Type B pancreatic cell (in vitro differentiated cells): ENCODE data around the gene CACNA1D. TPM values are rescaled to one million over a fixed set of nuclear protein-coding genes. Genes with fewer than 3 reads are reported as not detected.

Source experiments
- DNase-seq: peaks from one replicate; pipeline ENCODE4 v3.0.0; 2021; ENCODE audit warnings: mixed read lengths; ENCODE audit not compliant: unreplicated experiment; ENCODE audit errors: extremely low spot score
- H3K27ac Mint-ChIP-seq: 2 replicates; pipeline ENCODE4 v1.8.0; 2021; ENCODE audit warnings: mild to moderate bottlenecking, mixed read lengths
- H3K27me3 Mint-ChIP-seq: 2 replicates; pipeline ENCODE4 v1.8.0; 2021; ENCODE audit warnings: mixed read lengths
- H3K36me3 Mint-ChIP-seq: 2 replicates; pipeline ENCODE4 v1.8.0; 2021; ENCODE audit warnings: mixed read lengths
- H3K4me1 Mint-ChIP-seq: one replicate; pipeline ENCODE4 v1.8.0; 2021; ENCODE audit warnings: mixed read lengths; ENCODE audit not compliant: unreplicated experiment
- H3K4me3 Mint-ChIP-seq: 2 replicates; pipeline ENCODE4 v1.8.0; 2021; ENCODE audit warnings: mild to moderate bottlenecking, mixed read lengths
- H3K9me3 Mint-ChIP-seq: 2 replicates; pipeline ENCODE4 v1.8.0; 2021; ENCODE audit warnings: mixed read lengths
- CTCF ChIP-seq: fragments of 200-600 bp; sonication (generic); conservative IDR thresholded peaks from 2 replicates; pipeline ENCODE4 v1.5.0; 2021; ENCODE audit warnings: antibody characterized with exemption, mild to moderate bottlenecking
- total RNA-seq: library from RNA; stranded (reverse); gene quantifications from 2 replicates; pipeline ENCODE4 v1.2.1, GENCODE V29; 2021; ENCODE audit warnings: low replicate concordance

Gene CACNA1D
- total RNA-seq, 1 donor from 2014 or later: 17.4 TPM

DNA sequence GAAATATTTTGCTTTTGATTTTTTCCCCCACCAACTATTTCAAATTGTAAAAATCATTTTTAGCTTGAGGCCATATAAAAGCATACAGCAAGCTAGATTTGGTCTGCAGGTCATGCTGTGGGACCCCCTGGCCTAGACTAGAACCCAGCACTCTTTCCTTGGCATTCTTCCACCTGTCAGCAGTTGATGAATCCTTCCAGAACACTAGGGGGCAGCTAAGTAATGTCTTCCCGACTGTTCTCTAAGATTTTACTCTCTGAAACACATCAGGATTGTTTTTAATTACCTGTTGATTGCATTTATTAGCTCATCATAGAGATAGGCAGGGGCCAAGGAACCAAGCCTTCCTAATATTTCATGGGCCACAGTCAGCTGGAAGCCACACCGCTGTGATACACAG is 174.5 kb downstream of the CACNA1D start:
- no peaks in the 10 kb centered on the region for H3K27me3 Mint-ChIP-seq
- peak; percentile 40 for TF ChIP-seq CTCF
- H3K4me1 Mint-ChIP-seq: no peaks in the 10 kb centered on the region
- no peak overlapping the region for H3K4me3 Mint-ChIP-seq
- peaks cover 7% of the 10 kb centered on the region for H3K9me3 Mint-ChIP-seq
- no peaks in the 10 kb centered on the region for H3K36me3 Mint-ChIP-seq
- no peak for DNase-seq
- H3K27ac Mint-ChIP-seq: no peak overlapping the region

GRCh38 chr3:53670721-53671120 is 176.3 kb downstream of the CACNA1D start:
- no peak overlapping the region for H3K27ac Mint-ChIP-seq
- DNase-seq: no peak
- no peak overlapping the region for H3K4me3 Mint-ChIP-seq
- no peaks in the 10 kb centered on the region for H3K9me3 Mint-ChIP-seq
- H3K27me3 Mint-ChIP-seq: no peaks in the 10 kb centered on the region
- no peak for TF ChIP-seq CTCF
- H3K36me3 Mint-ChIP-seq: no peaks in the 10 kb centered on the region
- H3K4me1 Mint-ChIP-seq: peaks cover 9% of the 10 kb centered on the region

GRCh38 chr3:53671192-53671960 is 177.0 kb downstream of the CACNA1D start:
- H3K27ac Mint-ChIP-seq: peak overlapping the region; percentile 31
- H3K4me1 Mint-ChIP-seq: peaks cover 9% of the 10 kb centered on the region
- no peaks in the 10 kb centered on the region for H3K27me3 Mint-ChIP-seq

GRCh38 chr3:53671961-53672299 is 177.5 kb downstream of the CACNA1D start:
- H3K27me3 Mint-ChIP-seq: no peaks in the 10 kb centered on the region
- no peaks in the 10 kb centered on the region for H3K9me3 Mint-ChIP-seq
- peaks cover 9% of the 10 kb centered on the region for H3K4me1 Mint-ChIP-seq
- H3K36me3 Mint-ChIP-seq: no peaks in the 10 kb centered on the region
- no peak for TF ChIP-seq CTCF
- no peak overlapping the region for H3K27ac Mint-ChIP-seq
- H3K4me3 Mint-ChIP-seq: no peak overlapping the region
- DNase-seq: no peak

More at GRCh38 chr3:53671192-53671960, 177.0 kb downstream of the CACNA1D start:
- Mint-ChIP-seq H3K9me3 (no peaks in the 10 kb centered on the region), H3K36me3 (no peaks in the 10 kb centered on the region), H3K4me3 (no peak overlapping the region)
- DNase-seq: no peak
- no peak for TF ChIP-seq CTCF

DNA sequence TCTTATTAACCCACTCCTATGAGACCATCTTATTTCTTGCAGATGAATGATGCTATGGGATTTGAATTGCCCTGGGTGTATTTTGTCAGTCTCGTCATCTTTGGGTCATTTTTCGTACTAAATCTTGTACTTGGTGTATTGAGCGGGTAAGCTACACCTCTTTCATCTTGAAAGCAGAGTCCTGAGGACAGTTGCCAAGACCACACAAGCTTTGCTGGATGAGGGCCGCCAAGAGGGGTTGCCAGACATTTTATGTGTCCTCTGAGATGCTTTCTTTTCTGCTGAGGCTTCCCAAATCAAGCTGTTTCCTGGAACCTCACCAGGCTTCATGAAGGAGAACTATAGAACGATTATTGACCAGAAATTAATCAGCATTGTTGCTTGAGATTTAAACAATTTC is 178.6 kb downstream of the CACNA1D start:
- Mint-ChIP-seq H3K4me1 (peaks cover 9% of the 10 kb centered on the region), H3K4me3 (no peak overlapping the region), H3K27ac (no peak overlapping the region), H3K27me3 (no peaks in the 10 kb centered on the region), H3K36me3 (no peaks in the 10 kb centered on the region), H3K9me3 (no peaks in the 10 kb centered on the region)
- TF ChIP-seq CTCF: no peak
- no peak for DNase-seq
